NCI-H446 (cell line): ENCODE results near the gene C7orf33.

ENCODE experiments used
- DNase-seq, 2 experiments: peaks; one replicate each; lab custom pipeline; 2025; lab: John Stamatoyannopoulos, UW

Gene C7orf33

GRCh38 chr7:148626828-148627227 is 36.3 kb downstream of the C7orf33 start:
- no peak for DNase-seq

GRCh38 chr7:148628011-148628410 is 37.4 kb downstream of the C7orf33 start:
- no peak for DNase-seq

GRCh38 chr7:148630078-148630477 is 39.5 kb downstream of the C7orf33 start:
- DNase-seq: no peak

- no peak for DNase-seq
Observed at GRCh38 chr7:148633761-148634160, 43.2 kb downstream of the C7orf33 start.

GRCh38 chr7:148637094-148637493 is 46.5 kb downstream of the C7orf33 start:
- DNase-seq: no peak

GRCh38 chr7:148645898-148646297 is 55.3 kb downstream of the C7orf33 start:
- DNase-seq: no peak

- DNase-seq: no peak
Observed at GRCh38 chr7:148650232-148650858, 59.8 kb downstream of the C7orf33 start.

- no peak for DNase-seq
Observed at GRCh38 chr7:148652773-148653172, 62.2 kb downstream of the C7orf33 start.

GRCh38 chr7:148657929-148658328 is 67.4 kb downstream of the C7orf33 start:
- DNase-seq: no peak

GRCh38 chr7:148661471-148661870 is 70.9 kb downstream of the C7orf33 start:
- DNase-seq: no peak

- peak in 1 of 2 experiments; percentile 48 for DNase-seq
Observed at GRCh38 chr7:148662646-148663045, 72.1 kb downstream of the C7orf33 start.

GRCh38 chr7:148664324-148664723 is 73.8 kb downstream of the C7orf33 start:
- no peak for DNase-seq

GRCh38 chr7:148665221-148665620 is 74.7 kb downstream of the C7orf33 start:
- no peak for DNase-seq
